OCI-LY3 (cell line): ENCODE results near the gene LRRC7.

ENCODE experiments used
- CTCF ChIP-seq: fragments of 200-600, 300-600 bp; sonication (generic); IDR thresholded peaks from 2 replicates; pipeline ENCODE4 v1.5.1; 2014; ENCODE audit warnings: antibody characterized with exemption, low read length, low read depth
- EZH2phosphoT487 ChIP-seq: fragments of 200-600 bp; shearing (Covaris generic); IDR thresholded peaks from 2 replicates; pipeline ENCODE4 v1.6.1; 2018; ENCODE audit warnings: antibody characterized with exemption, mixed run types, low read depth

GRCh38 chr1:69861641-69862040 is 293.9 kb downstream of the LRRC7 start:
- TF ChIP-seq CTCF (no peak), EZH2phosphoT487 (no peak)
